ENCODE results near the gene STOML1.

STOML1 gene

GRCh38 chr15:74013374-74013894 lies 21.3 kb upstream of the STOML1 start:
- no peak for DNase-seq

- DNase-seq: peak; percentile 33
Measured at GRCh38 chr15:74011610-74012009, 19.5 kb upstream of the STOML1 start.

- no peak for DNase-seq
Measured at GRCh38 chr15:74010929-74011540, 18.9 kb upstream of the STOML1 start.

GRCh38 chr15:74008901-74009300 lies 16.8 kb upstream of the STOML1 start:
- no peak for DNase-seq

- peak; percentile 48 for DNase-seq
Measured at GRCh38 chr15:74007820-74008371, 15.8 kb upstream of the STOML1 start.

GRCh38 chr15:74006774-74007639 lies 14.9 kb upstream of the STOML1 start:
- DNase-seq: no peak

GRCh38 chr15:73997986-73998385 lies 5.9 kb upstream of the STOML1 start:
- DNase-seq: no peak

GRCh38 chr15:73996939-73997338 lies 4.8 kb upstream of the STOML1 start:
- DNase-seq: peak; percentile 54

GRCh38 chr15:73996267-73996666 lies 4.2 kb upstream of the STOML1 start:
- no peak for DNase-seq

GRCh38 chr15:73994912-73995622 lies 3.0 kb upstream of the STOML1 start:
- no peak for DNase-seq

- DNase-seq: peak; percentile 82
Measured at GRCh38 chr15:73994413-73994883, 2.4 kb upstream of the STOML1 start, which contains the start of gene PML. TSS of gene PML (plus strand) at chr15:73994716. CDS start at chr15:73994813, 97 bp downstream.

GRCh38 chr15:73993211-73993994 lies 1.3 kb upstream of the STOML1 start:
- DNase-seq: no peak

- no peak for DNase-seq
Measured at GRCh38 chr15:73992594-73992898, 451 bp upstream of the STOML1 start.

- peak; percentile 51 for DNase-seq
Measured at GRCh38 chr15:73991260-73991659, 835 bp downstream of the STOML1 start.

- no peak for DNase-seq
Measured at GRCh38 chr15:73990250-73991005, 1.7 kb downstream of the STOML1 start.

- no peak for DNase-seq
Measured at GRCh38 chr15:73989001-73989798, 2.9 kb downstream of the STOML1 start.

GRCh38 chr15:73988445-73988969 lies 3.6 kb downstream of the STOML1 start:
- no peak for DNase-seq

GRCh38 chr15:73987681-73988444 lies 4.2 kb downstream of the STOML1 start:
- DNase-seq: no peak

- DNase-seq: no peak
Measured at GRCh38 chr15:73987250-73987649, 4.8 kb downstream of the STOML1 start.

- DNase-seq: no peak
Measured at GRCh38 chr15:73986776-73987056, 5.4 kb downstream of the STOML1 start.

Data from NCI-H2029 (cell line).